Right lobe of liver (tissue), 4 donors: ENCODE data around the gene RBM44.

Experiments used
- CTCF ChIP-seq, 4 donors: fragments of 200-600 bp in 3 of 4; fragments of 450-650 bp in 1 of 4; IDR thresholded peaks; one replicate each; pipeline versions ENCODE4 v1.5.1 to v1.8.0; 2016 to 2022; ENCODE audit warnings: antibody characterized with exemption in 4 of 4, mild to moderate bottlenecking in 2 of 4
- POLR2A ChIP-seq: fragments of 450-650 bp; IDR thresholded peaks from one replicate; pipeline ENCODE4 v1.6.1; 2017; ENCODE audit warnings: antibody characterized with exemption, mild to moderate bottlenecking
- donor health status: DM: no; HTN: no; CAD: no.
- donor health status: DM: no; HTN: no; CAD: no.
- donor health status: DM: no; HTN: yes; CAD: no.

- no peak for TF ChIP-seq CTCF (IDR thresholded peaks at IDR 0.05)
- no peak for TF ChIP-seq POLR2A
Measured at GRCh38 chr2:237772513-237772912, 26.1 kb upstream of the RBM44 start.
